GM08714 (cell line): Measurements from ENCODE around the gene ZNF516.
"Not testable (repeated sequence)": the region's sequence is repeated elsewhere in the genome, so short reads cannot be mapped to it uniquely, and the experiment has no call there.

Source experiments
- H3K4me3 ChIP-seq: fragments of 200-500 bp; sonication (Bioruptor generic); 2 replicates; pipeline ENCODE4 v1.5.1; 2014; ENCODE audit warnings: mild to moderate bottlenecking, low read length, inconsistent platforms
- ZNF274 ChIP-seq: IDR thresholded peaks from 2 replicates; pipeline ENCODE4 v1.6.1; 2012; ENCODE audit warnings: mild to moderate bottlenecking, low read depth, low read length

ZNF516 gene, protein sequence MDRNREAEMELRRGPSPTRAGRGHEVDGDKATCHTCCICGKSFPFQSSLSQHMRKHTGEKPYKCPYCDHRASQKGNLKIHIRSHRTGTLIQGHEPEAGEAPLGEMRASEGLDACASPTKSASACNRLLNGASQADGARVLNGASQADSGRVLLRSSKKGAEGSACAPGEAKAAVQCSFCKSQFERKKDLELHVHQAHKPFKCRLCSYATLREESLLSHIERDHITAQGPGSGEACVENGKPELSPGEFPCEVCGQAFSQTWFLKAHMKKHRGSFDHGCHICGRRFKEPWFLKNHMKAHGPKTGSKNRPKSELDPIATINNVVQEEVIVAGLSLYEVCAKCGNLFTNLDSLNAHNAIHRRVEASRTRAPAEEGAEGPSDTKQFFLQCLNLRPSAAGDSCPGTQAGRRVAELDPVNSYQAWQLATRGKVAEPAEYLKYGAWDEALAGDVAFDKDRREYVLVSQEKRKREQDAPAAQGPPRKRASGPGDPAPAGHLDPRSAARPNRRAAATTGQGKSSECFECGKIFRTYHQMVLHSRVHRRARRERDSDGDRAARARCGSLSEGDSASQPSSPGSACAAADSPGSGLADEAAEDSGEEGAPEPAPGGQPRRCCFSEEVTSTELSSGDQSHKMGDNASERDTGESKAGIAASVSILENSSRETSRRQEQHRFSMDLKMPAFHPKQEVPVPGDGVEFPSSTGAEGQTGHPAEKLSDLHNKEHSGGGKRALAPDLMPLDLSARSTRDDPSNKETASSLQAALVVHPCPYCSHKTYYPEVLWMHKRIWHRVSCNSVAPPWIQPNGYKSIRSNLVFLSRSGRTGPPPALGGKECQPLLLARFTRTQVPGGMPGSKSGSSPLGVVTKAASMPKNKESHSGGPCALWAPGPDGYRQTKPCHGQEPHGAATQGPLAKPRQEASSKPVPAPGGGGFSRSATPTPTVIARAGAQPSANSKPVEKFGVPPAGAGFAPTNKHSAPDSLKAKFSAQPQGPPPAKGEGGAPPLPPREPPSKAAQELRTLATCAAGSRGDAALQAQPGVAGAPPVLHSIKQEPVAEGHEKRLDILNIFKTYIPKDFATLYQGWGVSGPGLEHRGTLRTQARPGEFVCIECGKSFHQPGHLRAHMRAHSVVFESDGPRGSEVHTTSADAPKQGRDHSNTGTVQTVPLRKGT

DNA sequence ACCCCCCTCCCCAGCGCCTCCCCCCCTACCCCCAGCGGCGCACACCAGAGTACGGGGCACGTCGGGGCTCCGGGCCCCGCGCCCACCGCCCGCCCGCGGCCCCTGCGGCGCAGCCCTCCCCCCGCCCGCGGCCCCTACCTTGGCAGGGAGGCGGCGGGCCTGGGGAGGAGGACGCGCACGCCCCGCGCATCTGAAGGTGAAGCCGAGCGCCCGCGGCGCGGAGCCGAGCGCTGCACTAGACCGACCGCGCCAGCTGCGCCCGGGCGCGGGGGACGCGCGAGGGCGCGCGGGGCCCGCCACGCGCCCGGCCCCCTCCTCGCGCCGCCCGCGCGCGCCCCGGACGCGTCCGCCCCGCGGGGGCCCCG, at the start of gene ZNF516:
ZNF516 (minus strand) TSS at position 237 of the 365 bp plus-strand sequence. CDS start 52,188 bp downstream, outside the sequence.
- no peak for TF ChIP-seq ZNF274
- peak within 1 kb of the TSS; percentile 69 for H3K4me3 ChIP-seq

DNA sequence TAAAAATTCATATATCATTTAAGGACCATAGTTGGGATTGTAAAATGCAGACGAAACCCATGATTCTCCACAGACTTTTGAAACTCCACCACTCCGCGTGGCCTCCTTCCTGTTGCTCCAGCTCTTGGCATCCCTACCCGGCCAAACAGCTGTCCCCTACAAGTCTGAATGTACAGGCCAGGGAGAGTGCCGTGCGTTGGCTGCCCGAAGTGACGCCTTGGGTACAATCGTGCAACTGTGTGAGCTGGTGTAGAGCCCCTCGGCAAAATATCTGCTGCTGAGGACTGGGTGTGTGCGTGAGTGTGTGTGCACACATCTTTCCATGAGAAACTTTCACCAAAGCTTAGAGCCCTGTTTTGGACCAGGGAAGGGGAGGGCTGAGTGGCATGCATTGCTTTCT, 43.8 kb upstream of the ZNF516 start:
- no peak for TF ChIP-seq ZNF274
- H3K4me3 ChIP-seq = no peak overlapping the region

DNA sequence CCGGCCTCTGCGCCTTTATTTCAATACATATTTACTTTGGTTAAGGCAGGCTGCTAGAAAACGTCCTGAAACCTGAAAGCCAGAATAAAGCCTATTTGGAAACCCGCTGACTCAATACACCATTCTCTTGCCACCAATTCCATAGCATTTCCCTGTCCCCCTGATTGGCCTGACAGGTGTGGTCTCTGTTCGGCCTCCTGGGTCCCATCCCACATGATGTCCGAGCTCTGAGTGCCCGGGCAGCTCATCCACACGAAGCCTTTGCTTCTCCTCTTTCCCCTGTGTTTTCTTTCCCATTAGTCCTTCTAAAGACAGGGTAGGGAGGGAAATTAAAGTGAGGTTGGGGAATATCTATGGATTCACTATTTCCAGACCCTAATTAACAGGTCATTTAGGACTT, 42.6 kb upstream of the ZNF516 start:
- TF ChIP-seq ZNF274 = no peak
- H3K4me3 ChIP-seq = no peak overlapping the region

DNA sequence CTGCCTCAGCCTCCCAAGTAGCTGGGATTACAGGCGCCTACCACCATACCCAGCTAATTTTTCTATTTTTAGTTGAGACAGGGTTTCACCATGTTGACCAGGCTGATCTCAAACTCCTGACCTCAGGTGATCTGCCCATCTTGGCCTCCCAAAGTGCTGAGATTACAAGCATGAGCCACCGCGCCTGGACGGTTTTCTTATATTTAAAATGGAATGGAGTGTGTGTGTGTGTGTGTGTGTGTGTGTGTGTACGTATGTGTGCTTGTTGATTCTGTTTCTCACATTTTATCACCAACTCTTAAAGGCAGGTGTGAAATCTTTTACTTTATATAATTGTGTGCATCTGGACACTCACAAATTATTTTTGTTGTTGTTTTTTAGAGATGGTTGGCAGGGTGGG, 41.6 kb upstream of the ZNF516 start:
- H3K4me3 ChIP-seq = not testable (repeated sequence)

DNA sequence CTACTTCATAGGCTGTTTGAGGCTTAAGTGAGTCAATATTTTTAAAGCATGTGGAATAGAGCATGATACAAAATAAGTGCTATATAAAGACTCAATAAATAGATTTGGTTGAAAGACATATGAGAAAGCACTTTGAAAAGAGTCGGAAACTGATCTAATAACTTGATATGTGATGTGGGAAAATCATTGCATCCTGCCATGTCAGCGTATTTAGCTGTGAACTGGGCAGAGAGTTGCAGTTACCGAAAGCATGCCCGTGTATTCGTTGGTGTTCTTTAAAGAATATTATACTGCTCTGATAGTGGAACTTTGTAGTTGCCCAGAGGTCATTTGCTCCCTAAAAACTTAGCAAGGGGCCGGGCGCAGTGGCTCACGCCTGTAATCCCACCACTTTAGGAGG, 37.8 kb upstream of the ZNF516 start:
- no peak for TF ChIP-seq ZNF274
- H3K4me3 ChIP-seq = no peak overlapping the region

DNA sequence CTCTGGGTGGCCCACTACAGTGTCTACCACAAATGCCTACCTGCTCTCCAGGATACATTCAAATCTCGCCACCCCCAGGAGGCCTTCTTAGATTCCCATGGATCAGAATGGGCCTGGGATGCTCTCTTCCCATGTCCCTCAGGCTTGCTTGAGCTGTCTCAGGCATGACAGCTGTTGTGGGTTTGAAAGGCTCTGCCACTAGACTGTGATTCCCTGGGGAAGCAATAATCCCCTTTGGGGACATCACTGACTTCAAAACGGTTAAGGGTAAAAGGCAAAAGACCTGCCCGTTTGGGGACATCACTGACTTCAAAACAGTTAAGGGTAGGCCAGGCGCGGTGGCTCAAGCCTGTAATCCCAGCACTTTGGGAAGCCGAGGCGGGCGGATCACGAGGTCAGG, 35.8 kb upstream of the ZNF516 start:
- no peak for TF ChIP-seq ZNF274

DNA sequence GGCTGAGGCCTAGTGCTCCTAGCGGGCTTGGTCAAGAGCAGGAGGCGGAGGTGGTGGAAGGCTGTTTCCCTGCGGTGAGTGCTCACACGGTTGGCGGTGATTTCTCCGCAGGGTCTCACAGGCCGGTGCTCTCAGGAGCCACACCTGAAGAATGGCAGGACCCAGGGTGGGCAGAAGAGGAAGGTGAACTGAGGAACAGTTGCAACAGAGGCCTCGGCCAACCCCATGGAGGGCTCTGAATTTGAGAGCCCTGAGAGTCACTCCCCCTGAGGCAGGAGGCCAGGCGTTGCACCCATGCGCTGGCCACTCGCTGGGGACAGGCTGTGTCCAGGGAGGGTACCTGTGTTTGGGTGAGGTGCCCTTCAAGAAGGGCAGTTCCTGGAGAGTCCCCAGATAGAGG, 35.3 kb upstream of the ZNF516 start:
- no peak overlapping the region for H3K4me3 ChIP-seq
- TF ChIP-seq ZNF274 = no peak

More for the DNA sequence above, 35.8 kb upstream of the ZNF516 start:
- no peak overlapping the region for H3K4me3 ChIP-seq

DNA sequence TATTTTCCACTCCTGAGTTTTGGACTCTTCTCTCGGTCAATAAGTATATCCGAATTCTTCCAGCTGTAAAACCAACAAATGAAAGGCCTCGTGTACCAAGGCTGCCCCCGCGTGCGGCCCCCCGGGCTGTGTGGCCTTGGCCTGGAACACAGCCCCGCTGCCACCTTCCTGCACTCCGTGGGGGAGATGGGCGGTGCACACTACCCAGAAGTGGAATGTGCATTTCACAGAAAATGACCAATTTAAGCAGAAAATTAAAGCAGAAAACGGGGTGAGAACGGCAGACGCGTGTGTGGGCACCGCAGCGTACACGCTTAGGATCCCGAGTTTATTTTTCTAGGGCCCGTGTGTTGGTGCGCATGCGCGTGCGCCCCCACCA, 34.4 kb upstream of the ZNF516 start:
- no peak for TF ChIP-seq ZNF274
- no peak overlapping the region for H3K4me3 ChIP-seq

DNA sequence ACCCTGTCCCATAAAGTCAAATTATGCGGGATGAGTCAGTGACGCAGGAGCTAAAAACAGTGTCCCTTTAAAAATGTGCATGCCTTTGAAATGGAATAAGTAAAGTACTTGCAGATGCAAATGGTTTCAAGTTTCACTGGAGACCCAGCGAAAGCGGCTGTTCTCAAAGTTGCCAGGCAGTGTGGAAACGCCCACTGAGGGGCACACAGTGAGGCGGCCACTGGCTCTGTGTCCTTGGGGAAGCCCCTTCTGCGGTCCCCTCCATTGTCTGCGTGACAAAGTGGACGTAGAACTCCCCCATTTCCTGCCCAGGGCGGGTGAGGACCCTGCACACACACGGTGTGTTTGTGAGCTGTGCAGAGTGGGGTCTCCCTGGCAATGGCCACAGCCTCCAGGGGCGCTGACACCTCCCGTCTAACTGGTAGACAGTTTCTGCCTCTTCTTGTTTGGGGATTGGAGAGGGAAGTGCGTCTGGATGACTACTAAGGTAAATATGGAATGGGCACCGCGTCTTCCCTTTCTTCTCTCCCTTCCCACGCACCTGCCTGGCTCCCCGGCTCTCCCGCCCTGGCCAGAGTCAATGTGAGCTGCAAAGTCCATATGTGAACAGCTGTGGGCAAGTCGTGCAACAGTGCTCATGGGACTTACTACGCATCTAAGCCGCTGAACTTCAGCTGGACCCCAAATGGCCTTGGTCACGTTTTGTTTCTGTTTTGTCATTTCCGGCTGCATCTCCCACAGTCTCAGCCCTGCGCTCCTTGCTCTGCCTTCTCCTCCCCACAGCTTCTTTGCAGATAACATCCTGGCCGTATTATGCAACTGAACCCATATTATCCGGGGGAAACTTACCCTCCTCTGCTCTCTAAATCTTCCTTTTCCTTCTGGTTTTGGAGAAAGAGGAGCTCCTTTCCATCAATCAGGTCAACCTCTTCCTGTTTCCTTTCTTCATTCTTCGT, 33.7 kb upstream of the ZNF516 start:
- peak overlapping the region; percentile 64; the same call in 1 of the 2 replicates for H3K4me3 ChIP-seq
- TF ChIP-seq ZNF274 = no peak

DNA sequence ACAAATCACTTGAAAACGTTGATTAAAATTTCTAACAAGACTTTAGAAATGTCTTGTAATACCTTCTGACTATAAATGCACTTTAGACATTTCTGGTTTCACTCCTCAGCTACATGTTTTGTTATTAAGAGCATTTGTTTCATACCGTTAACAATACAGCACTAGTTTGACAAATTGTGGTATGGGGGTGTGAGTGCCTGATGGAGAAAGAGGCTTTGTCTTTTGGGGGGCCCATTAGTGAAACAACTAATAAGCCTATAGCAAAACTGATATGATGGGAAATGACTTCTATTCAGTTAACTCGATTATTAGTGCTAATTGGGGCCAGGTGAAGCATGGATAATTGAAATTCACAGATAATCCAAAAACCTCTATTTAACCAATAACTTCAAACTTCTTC, 30.9 kb upstream of the ZNF516 start:
- no peak overlapping the region for H3K4me3 ChIP-seq
- no peak for TF ChIP-seq ZNF274

DNA sequence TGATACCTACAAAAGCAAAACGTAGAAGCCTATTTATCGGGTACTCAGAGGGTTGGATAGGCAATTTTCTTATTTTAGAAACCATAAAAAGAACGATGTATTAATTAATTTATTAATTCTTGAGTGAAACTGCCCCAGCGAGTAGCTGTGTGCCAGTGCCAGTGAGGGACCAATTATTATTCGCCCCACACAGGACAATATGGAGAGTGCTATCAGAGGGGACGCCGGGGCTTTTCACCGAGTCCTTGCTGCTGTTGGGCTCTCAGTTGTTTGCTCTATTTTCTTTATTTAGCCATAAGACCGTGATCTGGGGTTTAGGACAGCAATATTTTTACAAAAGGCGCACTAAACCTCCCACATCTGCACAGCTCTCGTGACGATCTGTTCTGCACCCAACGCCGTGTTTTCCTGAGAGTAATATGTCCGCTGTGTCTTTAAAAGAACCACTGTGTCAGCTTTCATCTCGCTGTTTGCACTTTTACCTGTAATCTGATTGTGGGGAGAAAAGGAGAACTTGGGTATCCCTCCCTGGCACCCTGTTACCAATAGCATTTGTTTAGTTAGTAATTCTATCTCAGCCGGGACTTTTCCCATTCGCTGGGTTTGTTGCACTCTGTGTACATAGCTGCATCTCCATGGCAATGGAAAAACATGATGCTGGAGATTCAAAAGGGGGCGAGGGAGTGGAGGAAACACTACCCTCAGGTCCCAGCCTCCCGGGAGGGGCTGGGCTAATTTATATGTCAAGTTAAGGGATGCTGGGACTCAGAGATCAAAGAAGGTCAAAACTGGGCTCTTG, 30.1 kb upstream of the ZNF516 start:
- no peak for TF ChIP-seq ZNF274

DNA sequence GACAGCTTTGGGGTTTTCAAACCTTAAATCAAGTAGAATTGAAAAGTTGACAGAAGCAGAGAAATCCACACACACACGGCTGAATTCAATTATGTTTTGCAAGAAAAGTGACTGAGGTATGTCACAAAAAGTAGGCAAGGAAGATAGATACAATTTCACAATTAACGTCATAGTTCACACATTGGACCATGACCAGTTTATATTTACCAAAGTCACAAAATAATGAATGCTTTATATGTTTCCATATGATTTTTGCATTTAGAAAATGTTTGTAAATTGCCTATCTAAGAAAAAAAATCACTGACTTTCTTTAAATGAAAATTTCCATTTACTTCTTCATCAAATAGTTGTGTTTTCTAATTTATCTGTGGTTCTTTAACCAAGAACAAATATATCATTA, 29.4 kb upstream of the ZNF516 start:
- no peak for TF ChIP-seq ZNF274
- H3K4me3 ChIP-seq = no peak overlapping the region

More for the DNA sequence above, 30.1 kb upstream of the ZNF516 start:
- H3K4me3 ChIP-seq = peak overlapping the region; percentile 74

DNA sequence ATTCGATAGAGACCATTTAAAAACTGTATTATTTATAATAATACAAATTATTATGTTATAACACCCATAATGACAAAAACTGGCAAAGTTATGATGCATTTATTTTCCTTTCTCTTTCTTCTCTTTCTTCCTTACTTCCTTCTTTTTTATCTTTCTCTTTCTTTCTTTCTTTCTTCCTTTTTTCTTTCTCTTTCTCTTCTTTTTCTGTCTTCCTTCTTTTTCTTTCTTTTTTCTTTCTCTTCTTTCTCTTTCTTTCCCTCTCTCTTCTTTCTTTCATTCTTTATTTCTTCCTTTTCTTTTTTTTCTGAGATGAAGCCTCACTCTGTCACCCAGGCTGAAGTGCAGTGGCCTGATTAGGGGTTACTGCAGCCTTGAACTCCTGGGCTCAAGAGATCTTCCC, 27.5 kb upstream of the ZNF516 start:
- TF ChIP-seq ZNF274 = no peak
- no peak overlapping the region for H3K4me3 ChIP-seq
